ENCODE results near the gene NIM1K. TPM values are rescaled to one million over a fixed set of nuclear protein-coding genes. Genes with fewer than 3 reads are reported as not detected.

Gene NIM1K
- total RNA-seq, 4 donors from 2014 or later, result not detected

DNA sequence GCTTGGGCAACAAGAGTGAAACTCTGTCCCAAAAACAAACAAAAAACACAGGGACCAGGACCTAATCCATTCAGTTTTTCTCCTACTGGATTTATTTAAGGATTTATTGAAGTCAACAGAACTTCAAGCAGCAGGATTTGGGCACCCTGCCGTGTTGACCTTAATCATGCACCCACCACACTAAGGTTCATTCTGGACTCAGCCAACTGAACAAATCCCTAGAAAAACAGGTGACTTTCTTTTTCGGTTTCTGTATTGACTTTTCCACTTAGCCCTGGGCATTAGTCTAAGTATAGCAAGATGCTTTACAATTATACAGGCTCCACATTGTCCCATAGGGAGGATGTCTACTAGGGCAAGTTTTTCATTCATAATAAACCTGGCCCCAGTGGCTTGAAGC, 41.3 kb upstream of the NIM1K start:
- Histone ChIP-seq H3K4me1 (no peaks in the 10 kb centered on the region), H3K4me3 (no peak overlapping the region), H3K27ac (no peak overlapping the region), H3K36me3 (no peaks in the 10 kb centered on the region), H3K27me3 (no peaks in the 10 kb centered on the region), H3K9me3 (no peaks in the 10 kb centered on the region)
- no peak for DNase-seq
- TF ChIP-seq, protein P1, sequence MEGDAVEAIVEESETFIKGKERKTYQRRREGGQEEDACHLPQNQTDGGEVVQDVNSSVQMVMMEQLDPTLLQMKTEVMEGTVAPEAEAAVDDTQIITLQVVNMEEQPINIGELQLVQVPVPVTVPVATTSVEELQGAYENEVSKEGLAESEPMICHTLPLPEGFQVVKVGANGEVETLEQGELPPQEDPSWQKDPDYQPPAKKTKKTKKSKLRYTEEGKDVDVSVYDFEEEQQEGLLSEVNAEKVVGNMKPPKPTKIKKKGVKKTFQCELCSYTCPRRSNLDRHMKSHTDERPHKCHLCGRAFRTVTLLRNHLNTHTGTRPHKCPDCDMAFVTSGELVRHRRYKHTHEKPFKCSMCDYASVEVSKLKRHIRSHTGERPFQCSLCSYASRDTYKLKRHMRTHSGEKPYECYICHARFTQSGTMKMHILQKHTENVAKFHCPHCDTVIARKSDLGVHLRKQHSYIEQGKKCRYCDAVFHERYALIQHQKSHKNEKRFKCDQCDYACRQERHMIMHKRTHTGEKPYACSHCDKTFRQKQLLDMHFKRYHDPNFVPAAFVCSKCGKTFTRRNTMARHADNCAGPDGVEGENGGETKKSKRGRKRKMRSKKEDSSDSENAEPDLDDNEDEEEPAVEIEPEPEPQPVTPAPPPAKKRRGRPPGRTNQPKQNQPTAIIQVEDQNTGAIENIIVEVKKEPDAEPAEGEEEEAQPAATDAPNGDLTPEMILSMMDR (IDR thresholded peaks at IDR 0.05), result no peak
- TF ChIP-seq POLR2A (IDR thresholded peaks at IDR 0.05), result no peak

DNA sequence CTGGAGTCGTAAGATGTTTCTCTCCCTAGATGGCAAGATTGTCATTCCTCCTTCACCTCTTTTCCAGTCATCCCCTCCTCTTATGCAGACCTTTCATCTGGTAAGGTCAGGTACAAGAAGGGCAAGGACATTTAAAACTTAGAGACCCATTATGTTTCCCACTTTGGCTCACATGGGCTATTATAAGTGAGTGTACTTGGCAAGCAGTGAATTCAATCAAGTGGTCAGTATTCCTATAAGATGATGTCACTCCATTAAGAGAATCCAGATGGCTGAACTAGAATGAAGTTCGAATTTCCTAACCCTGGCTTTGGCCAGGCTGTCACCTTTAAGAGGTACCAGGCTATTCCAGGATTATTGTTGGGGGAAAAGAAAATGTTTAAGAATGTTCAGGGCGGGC, 39.1 kb upstream of the NIM1K start:
- H3K27ac ChIP-seq, result no peak overlapping the region
- no peak overlapping the region for H3K4me3 ChIP-seq
- H3K4me1 ChIP-seq, result no peaks in the 10 kb centered on the region
- no peak for DNase-seq
- no peaks in the 10 kb centered on the region for H3K27me3 ChIP-seq
- no peaks in the 10 kb centered on the region for H3K36me3 ChIP-seq
- TF ChIP-seq, protein P1 (IDR thresholded peaks at IDR 0.05), result no peak
- TF ChIP-seq POLR2A (IDR thresholded peaks at IDR 0.05), result no peak
- H3K9me3 ChIP-seq, result no peaks in the 10 kb centered on the region

DNA sequence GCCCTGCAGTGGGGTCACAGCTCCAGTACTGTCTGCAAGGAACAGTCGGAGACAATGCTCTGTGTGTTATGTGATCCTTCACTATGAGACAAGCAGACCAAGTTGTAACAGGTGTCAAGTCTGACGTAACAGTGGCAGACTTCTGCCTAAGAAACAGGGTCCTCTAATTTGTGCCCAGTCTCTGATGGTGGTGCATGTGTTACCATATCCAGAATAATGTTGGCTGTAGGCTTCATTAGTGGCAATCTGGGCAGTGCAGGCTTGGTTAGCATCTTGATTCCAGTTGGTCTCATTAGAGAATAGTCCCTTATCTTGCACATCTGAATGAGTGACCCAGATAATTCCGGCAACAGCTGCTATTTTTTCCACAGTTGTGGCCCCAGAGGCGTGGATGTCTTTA, 37.6 kb upstream of the NIM1K start:
- TF ChIP-seq, protein P1 (IDR thresholded peaks at IDR 0.05), result no peak
- TF ChIP-seq POLR2A (IDR thresholded peaks at IDR 0.05), result no peak
- H3K4me3 ChIP-seq, result no peak overlapping the region
- no peaks in the 10 kb centered on the region for H3K4me1 ChIP-seq
- peaks cover 0 to 5% (median 0%) of the 10 kb centered on the region in 3 donors for H3K36me3 ChIP-seq
- no peaks in the 10 kb centered on the region for H3K9me3 ChIP-seq
- no peak for DNase-seq
- no peak overlapping the region for H3K27ac ChIP-seq
- H3K27me3 ChIP-seq, result no peaks in the 10 kb centered on the region

DNA sequence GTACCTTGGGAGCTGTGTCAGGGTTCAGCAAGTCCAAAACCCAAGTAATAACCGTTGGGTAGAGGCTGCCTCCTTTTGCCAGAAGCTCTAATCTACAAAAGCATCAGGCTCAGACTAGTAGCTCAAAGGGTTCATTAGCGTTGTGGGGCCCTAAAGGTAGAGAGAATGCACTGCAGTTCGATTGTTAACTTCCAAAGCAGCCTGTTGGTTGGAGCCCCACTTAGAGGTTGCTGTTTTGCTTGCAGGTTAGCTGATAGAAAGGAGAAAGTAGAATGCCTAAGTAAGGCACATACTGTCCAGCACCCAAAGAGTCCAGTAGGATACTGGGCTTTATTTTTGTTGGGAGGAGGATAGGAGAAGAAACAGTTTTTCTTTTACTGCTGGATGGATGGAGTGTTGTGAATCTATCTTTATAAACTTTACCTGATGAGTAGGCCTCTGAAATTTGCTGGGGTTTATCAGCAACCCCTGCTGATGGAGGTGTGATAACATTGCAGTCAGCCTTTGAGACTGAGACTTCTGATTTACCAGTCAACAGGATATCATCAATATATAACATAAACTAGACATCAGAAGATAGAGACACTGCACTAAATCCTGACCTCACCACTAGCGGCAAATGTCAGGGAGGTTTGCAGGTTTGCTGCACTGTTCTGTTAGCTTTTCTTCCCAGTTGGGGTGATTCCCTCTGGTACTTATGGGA, 36.5 kb upstream of the NIM1K start:
- Histone ChIP-seq H3K27me3 (no peaks in the 10 kb centered on the region), H3K27ac (no peak overlapping the region), H3K4me3 (no peak overlapping the region), H3K9me3 (no peaks in the 10 kb centered on the region), H3K4me1 (no peaks in the 10 kb centered on the region), H3K36me3 (peaks cover 0 to 5% (median 0%) of the 10 kb centered on the region in 3 donors)
- no peak for TF ChIP-seq POLR2A (IDR thresholded peaks at IDR 0.05)
- TF ChIP-seq, protein P1 (IDR thresholded peaks at IDR 0.05), result no peak
- DNase-seq, result no peak

DNA sequence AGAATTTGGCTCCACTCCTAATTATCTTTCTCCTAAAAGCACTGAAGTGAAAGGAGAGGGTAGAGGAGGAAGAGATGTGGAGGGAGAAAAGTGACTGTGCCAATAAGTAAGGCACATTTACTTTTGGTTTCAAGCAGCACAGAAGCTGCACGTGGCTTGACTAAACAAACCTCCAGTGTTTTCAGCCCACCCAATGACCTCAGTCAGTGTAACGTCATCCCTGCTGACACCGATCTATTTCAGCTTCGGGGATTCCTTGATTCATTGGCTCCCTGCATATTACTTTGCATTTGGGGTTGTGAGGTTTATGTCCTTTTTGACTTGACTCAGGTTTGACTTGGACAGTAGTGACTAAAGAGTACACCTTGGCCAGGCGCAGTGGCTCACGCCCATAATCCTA, 35.6 kb upstream of the NIM1K start:
- Histone ChIP-seq H3K27ac (no peak overlapping the region), H3K4me1 (no peaks in the 10 kb centered on the region), H3K36me3 (peaks cover 0 to 5% (median 0%) of the 10 kb centered on the region in 3 donors), H3K9me3 (no peaks in the 10 kb centered on the region), H3K4me3 (no peak overlapping the region), H3K27me3 (no peaks in the 10 kb centered on the region)
- no peak for DNase-seq
- no peak for TF ChIP-seq POLR2A (IDR thresholded peaks at IDR 0.05)
- TF ChIP-seq, protein P1 (IDR thresholded peaks at IDR 0.05), result no peak

All from Peyer's patch (tissue), 4 donors.